ENCODE data around the gene REEP1.

DNA sequence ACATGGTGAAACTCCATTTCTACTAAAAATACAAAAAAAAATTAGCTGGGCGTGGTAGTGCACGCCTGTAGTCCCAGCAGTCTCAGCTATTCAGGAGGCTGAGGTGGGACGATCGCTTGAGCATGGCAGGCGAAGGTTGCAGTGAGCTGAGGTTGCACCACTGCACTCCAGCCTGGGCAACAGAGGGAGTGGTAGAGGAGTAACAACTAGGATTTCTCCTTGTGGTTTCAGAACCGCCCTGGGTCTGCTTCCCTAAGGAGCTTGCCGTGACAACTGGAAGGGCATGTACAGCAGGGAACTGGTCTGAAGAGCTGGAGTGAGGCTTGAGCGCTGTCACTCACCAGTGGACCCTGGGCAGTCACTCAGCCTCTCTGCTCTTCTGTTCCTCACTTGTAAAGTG lies 29.1 kb downstream of the REEP1 start:
- TF ChIP-seq, protein P1, sequence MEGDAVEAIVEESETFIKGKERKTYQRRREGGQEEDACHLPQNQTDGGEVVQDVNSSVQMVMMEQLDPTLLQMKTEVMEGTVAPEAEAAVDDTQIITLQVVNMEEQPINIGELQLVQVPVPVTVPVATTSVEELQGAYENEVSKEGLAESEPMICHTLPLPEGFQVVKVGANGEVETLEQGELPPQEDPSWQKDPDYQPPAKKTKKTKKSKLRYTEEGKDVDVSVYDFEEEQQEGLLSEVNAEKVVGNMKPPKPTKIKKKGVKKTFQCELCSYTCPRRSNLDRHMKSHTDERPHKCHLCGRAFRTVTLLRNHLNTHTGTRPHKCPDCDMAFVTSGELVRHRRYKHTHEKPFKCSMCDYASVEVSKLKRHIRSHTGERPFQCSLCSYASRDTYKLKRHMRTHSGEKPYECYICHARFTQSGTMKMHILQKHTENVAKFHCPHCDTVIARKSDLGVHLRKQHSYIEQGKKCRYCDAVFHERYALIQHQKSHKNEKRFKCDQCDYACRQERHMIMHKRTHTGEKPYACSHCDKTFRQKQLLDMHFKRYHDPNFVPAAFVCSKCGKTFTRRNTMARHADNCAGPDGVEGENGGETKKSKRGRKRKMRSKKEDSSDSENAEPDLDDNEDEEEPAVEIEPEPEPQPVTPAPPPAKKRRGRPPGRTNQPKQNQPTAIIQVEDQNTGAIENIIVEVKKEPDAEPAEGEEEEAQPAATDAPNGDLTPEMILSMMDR (IDR thresholded peaks at IDR 0.05) = no peak
- no peak for TF ChIP-seq POLR2A (IDR thresholded peaks at IDR 0.05)
